ENCODE data around the gene KDM4B.

Gene KDM4B

GRCh38 chr19:5134691-5135090 lies 165.8 kb downstream of the KDM4B start:
- DNase-seq (ENCODE audit: low read depth): no peak

- no peak for DNase-seq (ENCODE audit: low read depth)
Observed at GRCh38 chr19:5136073-5136855, 167.4 kb downstream of the KDM4B start.

GRCh38 chr19:5137114-5137513 lies 168.2 kb downstream of the KDM4B start:
- no peak for DNase-seq (ENCODE audit: low read depth)

GRCh38 chr19:5137571-5138124 lies 168.7 kb downstream of the KDM4B start:
- DNase-seq (ENCODE audit: low read depth): no peak

GRCh38 chr19:5138606-5139582 lies 170.0 kb downstream of the KDM4B start:
- peak; percentile 30 for DNase-seq (ENCODE audit: low read depth)

- no peak for DNase-seq (ENCODE audit: low read depth)
Observed at GRCh38 chr19:5139583-5140325, 170.8 kb downstream of the KDM4B start.

GRCh38 chr19:5141129-5141849 lies 172.4 kb downstream of the KDM4B start:
- no peak for DNase-seq (ENCODE audit: low read depth)

- no peak for DNase-seq (ENCODE audit: low read depth)
Observed at GRCh38 chr19:5141850-5142724, 173.2 kb downstream of the KDM4B start.

GRCh38 chr19:5142725-5143097 lies 173.8 kb downstream of the KDM4B start:
- DNase-seq (ENCODE audit: low read depth): no peak

- DNase-seq (ENCODE audit: low read depth): no peak
Observed at GRCh38 chr19:5143471-5144411, 174.8 kb downstream of the KDM4B start.

GRCh38 chr19:5144545-5145179 lies 175.7 kb downstream of the KDM4B start:
- no peak for DNase-seq (ENCODE audit: low read depth)

GRCh38 chr19:5145521-5146511 lies 176.9 kb downstream of the KDM4B start:
- DNase-seq (ENCODE audit: low read depth): no peak

- no peak for DNase-seq (ENCODE audit: low read depth)
Observed at GRCh38 chr19:5147074-5147977, 178.4 kb downstream of the KDM4B start.

- no peak for DNase-seq (ENCODE audit: low read depth)
Observed at GRCh38 chr19:5147978-5148793, 179.3 kb downstream of the KDM4B start.

- DNase-seq (ENCODE audit: low read depth): no peak
Observed at GRCh38 chr19:5148794-5149190, 179.9 kb downstream of the KDM4B start.

Data from T follicular helper cell (primary cell).